ENCODE data around the gene MTMR10. TPM values are rescaled to one million over a fixed set of nuclear protein-coding genes. Genes with fewer than 3 reads are reported as not detected.
A peak's percentile ranks its signal among the peaks of the same experiment; 100 is the strongest.

MTMR10 gene
- total RNA-seq = 10 to 100 TPM; 30.3 to 52.7 TPM
- polyA plus RNA-seq = 10 to 100 TPM in 1 of 2 donors, 1 to 10 TPM in 1; 9.5 to 12.6 TPM
- long read RNA-seq, donor 1, full-length matches to known transcripts = 2 of 2 reads
- long read RNA-seq, donor 1, partial matches to known transcripts = 0 of 2 reads
- long read RNA-seq, donor 1, other reads (novel, unspliced or antisense) = 0 of 2 reads
- long read RNA-seq, donor 2, partial matches to known transcripts = 5 of 5 reads
- long read RNA-seq, donor 2, other reads (novel, unspliced or antisense) = 0 of 5 reads
- long read RNA-seq, donor 3 = 0 reads
- long read RNA-seq, donor 4 = 0 reads
- long read RNA-seq, donor 5, full-length matches to known transcripts = 3 of 3 reads
- long read RNA-seq, donor 5, partial matches to known transcripts = 0 of 3 reads
- long read RNA-seq, donor 5, other reads (novel, unspliced or antisense) = 0 of 3 reads

DNA sequence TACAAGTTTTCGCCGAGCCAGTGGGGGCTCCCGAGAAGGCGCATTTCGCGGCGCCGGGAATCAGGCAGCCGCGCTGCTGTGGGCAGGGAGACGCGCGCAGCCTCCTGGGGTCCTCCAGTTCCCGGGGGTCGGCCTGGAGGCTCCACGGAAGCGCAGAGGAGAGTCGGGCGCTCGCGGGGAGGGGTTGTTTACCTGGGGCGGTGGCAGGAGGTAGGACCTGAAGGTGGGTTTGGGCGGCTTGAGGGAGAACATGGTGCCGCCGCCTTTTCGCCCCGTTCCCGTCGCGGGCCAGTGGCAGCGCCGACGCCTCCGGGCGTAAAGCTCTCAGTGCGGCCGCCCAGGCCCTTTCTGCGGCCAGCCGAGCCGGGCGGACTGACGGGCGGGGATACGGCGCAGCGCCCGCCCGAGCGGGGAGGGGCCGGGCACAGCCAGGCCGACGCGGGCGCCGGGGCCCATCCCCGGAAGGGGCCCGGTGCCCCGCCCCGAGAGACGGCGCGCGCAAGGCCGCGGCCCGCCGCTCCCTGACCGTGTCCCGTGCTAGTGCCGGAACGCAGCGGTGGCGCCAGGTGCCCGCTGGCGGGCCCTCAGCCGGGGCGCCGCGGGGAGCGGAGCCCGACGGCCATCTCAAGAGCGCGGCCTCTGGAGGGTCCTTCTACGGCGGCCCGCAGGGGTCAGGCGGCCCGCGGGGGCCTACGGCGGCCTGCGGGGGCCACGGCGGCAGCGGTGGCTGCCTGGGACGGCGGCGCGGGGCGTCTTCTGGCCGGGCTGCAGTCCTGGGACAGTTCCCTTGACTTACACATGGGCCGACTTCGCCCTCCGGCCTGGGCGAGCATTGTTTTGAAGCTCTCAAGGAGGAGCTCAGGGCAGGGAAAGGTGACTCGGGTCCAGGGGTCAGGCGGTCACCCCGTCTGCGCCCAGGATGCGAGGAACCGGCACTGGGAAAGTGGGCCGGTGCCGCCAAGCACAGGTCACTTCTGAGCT, at the start of gene MTMR10:
MTMR10 (minus strand) TSS at position 374 of the 981 bp plus-strand sequence; CDS start at position 252, 122 bp downstream.
- WGBS, 2 donors = 0% methylated on average over 62 to 114 of the region's 114 CpGs
- Histone ChIP-seq H3K27ac (ENCODE audit: low read depth in 1 of 2, low read length in 1 of 2) (peak within 1 kb of the TSS; percentile 99 to 100), H3K9ac (ENCODE audit: insufficient read depth in 1 of 2, low read length in 2 of 2) (peak within 1 kb of the TSS; percentile 87 to 95), H3K36me3 (ENCODE audit: control insufficient read depth in 4 of 4, insufficient read depth in 4 of 4, low read length in 4 of 4) (peaks cover 0 to 6% (median 2%) of the 10 kb centered on the region in 4 donors), H3K4me3 (peak within 1 kb of the TSS; percentile 99), H3K9me3 (ENCODE audit: control insufficient read depth in 4 of 4, insufficient read depth in 3 of 4, low read length in 3 of 4) (no peaks in the 10 kb centered on the region), H3K4me1 (ENCODE audit: control insufficient read depth in 5 of 5, insufficient read depth in 5 of 5, low read length in 5 of 5) (peaks cover 3 to 19% (median 5%) of the 10 kb centered on the region in 5 donors), H3K27me3 (ENCODE audit: control insufficient read depth in 3 of 3, insufficient read depth in 3 of 3, low read length in 2 of 3) (no peaks in the 10 kb centered on the region)
- ATAC-seq (ENCODE audit: insufficient read depth, low FRiP score) (peak; percentile 97), DNase-seq (peak; percentile 83 to 91 (median 84))
- no peak for TF ChIP-seq CTCF (IDR thresholded peaks at IDR 0.05; ENCODE audit: control extremely low read depth, extremely low read depth)

DNA sequence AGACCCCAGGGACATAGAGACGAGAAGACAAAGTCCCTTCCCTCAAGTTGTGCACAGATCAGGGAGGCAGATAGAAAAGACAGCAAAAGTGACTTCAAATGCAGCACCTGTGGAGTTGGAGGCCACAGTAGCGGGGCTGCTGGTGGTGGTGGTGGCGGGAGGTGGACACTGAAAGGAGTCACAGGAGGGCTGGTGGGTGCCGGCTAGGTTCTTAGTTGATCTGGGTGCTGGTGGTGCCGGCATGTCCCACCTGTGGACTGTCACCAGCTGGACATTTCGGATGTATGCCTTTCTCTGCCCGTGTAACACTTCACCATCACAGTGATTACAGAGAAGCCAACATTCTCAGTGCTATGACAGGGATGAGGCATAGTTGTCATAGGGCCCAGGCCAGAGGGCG, 49.2 kb upstream of the MTMR10 start:
- H3K9me3 ChIP-seq (ENCODE audit: control insufficient read depth in 4 of 4, insufficient read depth in 3 of 4, low read length in 3 of 4) = no peaks in the 10 kb centered on the region
- no peaks in the 10 kb centered on the region for H3K27me3 ChIP-seq (ENCODE audit: control insufficient read depth in 3 of 3, insufficient read depth in 3 of 3, low read length in 2 of 3)
- no peaks in the 10 kb centered on the region for H3K36me3 ChIP-seq (ENCODE audit: control insufficient read depth in 4 of 4, insufficient read depth in 4 of 4, low read length in 4 of 4)
- no peak overlapping the region for H3K27ac ChIP-seq (ENCODE audit: low read depth in 1 of 2, low read length in 1 of 2)
- ATAC-seq (ENCODE audit: insufficient read depth, low FRiP score) (no peak), DNase-seq (no peak)
- H3K4me1 ChIP-seq (ENCODE audit: control insufficient read depth in 5 of 5, insufficient read depth in 5 of 5, low read length in 5 of 5) = peaks cover 0 to 7% (median 0%) of the 10 kb centered on the region in 5 donors
- no peak overlapping the region for H3K4me3 ChIP-seq
- TF ChIP-seq CTCF (IDR thresholded peaks at IDR 0.05; ENCODE audit: control extremely low read depth, extremely low read depth) = no peak
- H3K9ac ChIP-seq (ENCODE audit: insufficient read depth in 1 of 2, low read length in 2 of 2) = no peak overlapping the region
- WGBS, 2 donors = 95 to 96% methylated on average over 8 of the region's 8 CpGs

DNA sequence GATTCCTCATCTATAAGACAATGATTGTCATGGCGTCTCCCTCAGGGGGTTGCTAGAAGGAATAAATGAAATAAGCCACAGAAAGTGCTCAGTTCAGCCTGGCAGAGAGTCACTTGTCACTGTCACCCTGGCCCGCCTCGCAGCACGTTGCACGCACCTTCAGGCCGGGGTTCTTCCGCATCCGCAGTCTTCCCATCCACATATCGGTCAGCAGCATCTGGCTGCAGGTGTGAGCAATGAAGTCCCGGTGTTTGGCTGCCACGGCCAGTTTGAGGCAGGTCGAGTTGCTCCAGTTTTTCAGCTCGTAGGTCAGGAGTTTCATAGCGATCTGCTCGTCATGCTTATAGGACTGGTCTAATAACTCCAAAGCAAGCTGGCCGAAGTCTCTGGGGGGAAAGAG, 48.5 kb upstream of the MTMR10 start:
- 95 to 98% methylated on average over 16 of the region's 16 CpGs for WGBS, 2 donors
- no peak for TF ChIP-seq CTCF (IDR thresholded peaks at IDR 0.05; ENCODE audit: control extremely low read depth, extremely low read depth)
- ATAC-seq (ENCODE audit: insufficient read depth, low FRiP score) (no peak), DNase-seq (no peak)
- Histone ChIP-seq H3K9ac (ENCODE audit: insufficient read depth in 1 of 2, low read length in 2 of 2) (no peak overlapping the region), H3K36me3 (ENCODE audit: control insufficient read depth in 4 of 4, insufficient read depth in 4 of 4, low read length in 4 of 4) (no peaks in the 10 kb centered on the region), H3K4me3 (no peak overlapping the region), H3K27me3 (ENCODE audit: control insufficient read depth in 3 of 3, insufficient read depth in 3 of 3, low read length in 2 of 3) (no peaks in the 10 kb centered on the region), H3K4me1 (ENCODE audit: control insufficient read depth in 5 of 5, insufficient read depth in 5 of 5, low read length in 5 of 5) (peaks cover 0 to 7% (median 0%) of the 10 kb centered on the region in 5 donors), H3K27ac (ENCODE audit: low read depth in 1 of 2, low read length in 1 of 2) (no peak overlapping the region), H3K9me3 (ENCODE audit: control insufficient read depth in 4 of 4, insufficient read depth in 3 of 4, low read length in 3 of 4) (no peaks in the 10 kb centered on the region)
